Activated CD4-positive, alpha-beta T cell treated with anti-CD3 and anti-CD28 coated beads for 36 hours (primary cell): Measurements from ENCODE around the gene GGA2. TPM values are rescaled to one million over a fixed set of nuclear protein-coding genes. Genes with fewer than 3 reads are reported as not detected.

ENCODE experiments used
- ATAC-seq: fragments of 200-7000 bp; cut with Tn5 transposase; one replicate; pipeline ENCODE4 v1.10.0; 2021; ENCODE audit warnings: mild to moderate bottlenecking, moderate library complexity
- CTCF ChIA-PET: fragments of 350-600 bp; sonication (Branson Sonifier 250); formaldehyde crosslinking; loops from one replicate; lab custom pipeline; 2021; ENCODE audit warnings: antibody characterized with exemption; lab: Charles Lee
- POLR2A ChIA-PET: fragments of 350-600 bp; sonication (Branson Sonifier 250); formaldehyde crosslinking; loops from one replicate; lab custom pipeline; 2021; ENCODE audit warnings: antibody characterized with exemption, inconsistent platforms; lab: Charles Lee
- DNase-seq: peaks from one replicate; pipeline ENCODE4 v3.0.0-alpha.2; 2020
- H3K27ac Mint-ChIP-seq: one replicate; pipeline ENCODE4 v1.8.0; 2021; ENCODE audit warnings: mixed read lengths
- H3K27me3 Mint-ChIP-seq: one replicate; pipeline ENCODE4 v1.8.0; 2021; ENCODE audit warnings: mixed read lengths
- H3K36me3 Mint-ChIP-seq: one replicate; pipeline ENCODE4 v1.8.0; 2021; ENCODE audit warnings: low read depth, mixed read lengths
- H3K4me1 Mint-ChIP-seq: one replicate; pipeline ENCODE4 v1.8.0; 2021; ENCODE audit warnings: mixed read lengths
- H3K4me3 Mint-ChIP-seq: one replicate; pipeline ENCODE4 v1.8.0; 2021; ENCODE audit warnings: mild to moderate bottlenecking, moderate library complexity, mixed read lengths
- H3K9me3 Mint-ChIP-seq: one replicate; pipeline ENCODE4 v1.8.0; 2021; ENCODE audit warnings: low read depth, mixed read lengths
- intact Hi-C, 2 experiments: fragments of 100-400 bp; cut with DNase I in 1 of 2; cut with micrococcal nuclease in 1 of 2; formaldehyde crosslinking; loops; one replicate each; pipeline versions ENCODE4 v1.14.2 to v1.15.1; 2022 to 2024; cut with DNase I, micrococcal nuclease
- total RNA-seq, 2 experiments: library from RNA; stranded (reverse); gene quantifications; one replicate each; pipeline ENCODE4 v1.2.3, GENCODE V29; 2021

GGA2 gene
- total RNA-seq, 2 experiments from 2014 or later = 86.7 to 114 TPM

- H3K4me1 Mint-ChIP-seq = no peaks in the 10 kb centered on the region
- peaks cover 55% of the 10 kb centered on the region for H3K36me3 Mint-ChIP-seq
- H3K27me3 Mint-ChIP-seq = no peaks in the 10 kb centered on the region
- POLR2A ChIA-PET = no interaction called here
- H3K27ac Mint-ChIP-seq = no peak overlapping the region
- intact Hi-C loops = no loop called here
- no peak for DNase-seq
- no peak overlapping the region for H3K4me3 Mint-ChIP-seq
- no peak for ATAC-seq
- CTCF ChIA-PET = no interaction called here
- no peaks in the 10 kb centered on the region for H3K9me3 Mint-ChIP-seq
Measured at GRCh38 chr16:23523876-23524385, 13.6 kb upstream of the GGA2 start.

DNA sequence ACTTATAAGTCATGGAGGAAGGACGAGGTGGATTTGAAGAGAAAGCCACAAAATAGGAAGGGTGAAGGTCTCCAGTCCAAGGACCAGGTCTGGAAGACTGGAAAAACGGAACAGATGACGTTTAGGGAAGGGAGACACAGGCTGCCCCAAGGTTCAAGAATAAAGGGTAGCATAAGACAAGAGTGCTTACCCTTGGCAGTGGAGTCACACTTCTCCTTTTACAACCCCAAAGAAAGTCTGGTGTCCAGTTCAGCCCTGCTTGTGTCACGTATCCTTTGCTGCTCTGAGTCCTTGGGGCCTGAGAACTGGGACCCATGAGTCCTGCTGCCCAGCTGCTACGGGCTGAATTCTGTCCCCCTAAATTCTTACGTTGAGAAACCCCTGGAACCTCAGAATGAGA is 13.0 kb upstream of the GGA2 start:
- POLR2A ChIA-PET = no interaction called here
- intact Hi-C loops = no loop called here
- Mint-ChIP-seq H3K36me3 (peaks cover 55% of the 10 kb centered on the region), H3K27me3 (no peaks in the 10 kb centered on the region), H3K4me1 (no peaks in the 10 kb centered on the region), H3K27ac (no peak overlapping the region), H3K4me3 (no peak overlapping the region), H3K9me3 (no peaks in the 10 kb centered on the region)
- DNase-seq (no peak), ATAC-seq (no peak)
- CTCF ChIA-PET = no interaction called here

GRCh38 chr16:23521965-23522364 is 11.7 kb upstream of the GGA2 start:
- POLR2A ChIA-PET = interaction anchor here (1.1 kb wide), 1 partner anchor 35 kb away, joined by 4 read pairs; the partner anchor contains the start of genes EARS2 and UBFD1
- DNase-seq (no peak), ATAC-seq (no peak)
- Mint-ChIP-seq H3K4me1 (no peaks in the 10 kb centered on the region), H3K4me3 (no peak overlapping the region), H3K9me3 (no peaks in the 10 kb centered on the region), H3K36me3 (peaks cover 51% of the 10 kb centered on the region), H3K27me3 (no peaks in the 10 kb centered on the region), H3K27ac (no peak overlapping the region)
- CTCF ChIA-PET = interaction anchor here (0.5 kb wide), 1 partner anchor 71 kb away, joined by 3 read pairs; no protein-coding TSS in a partner anchor
- intact Hi-C loops = no loop called here

GRCh38 chr16:23521037-23521743 is 10.9 kb upstream of the GGA2 start:
- Mint-ChIP-seq H3K27ac (no peak overlapping the region), H3K4me3 (no peak overlapping the region), H3K9me3 (no peaks in the 10 kb centered on the region), H3K4me1 (peaks cover 3% of the 10 kb centered on the region), H3K36me3 (peaks cover 45% of the 10 kb centered on the region), H3K27me3 (no peaks in the 10 kb centered on the region)
- POLR2A ChIA-PET = interaction anchor here (0.6 to 1.2 kb wide), 3 partner anchors 15 to 149 kb away, joined by 3 to 5 read pairs (median 4); partner anchors contain the start of genes EARS2 and UBFD1
- DNase-seq (no peak), ATAC-seq (no peak)
- intact Hi-C loops = no loop called here
- CTCF ChIA-PET = interaction anchor here (0.5 kb wide), 1 partner anchor 72 kb away, joined by 3 read pairs; no protein-coding TSS in a partner anchor

- DNase-seq (no peak), ATAC-seq (no peak)
- no peak overlapping the region for H3K4me3 Mint-ChIP-seq
- H3K4me1 Mint-ChIP-seq = peaks cover 9% of the 10 kb centered on the region
- H3K9me3 Mint-ChIP-seq = no peaks in the 10 kb centered on the region
- ChIA-PET POLR2A (interaction anchor here (0.6 to 1.2 kb wide), 2 partner anchors 15 to 150 kb away, joined by 3 to 5 read pairs; no protein-coding TSS in a partner anchor), CTCF (no interaction called here)
- H3K36me3 Mint-ChIP-seq = peaks cover 46% of the 10 kb centered on the region
- no peak overlapping the region for H3K27ac Mint-ChIP-seq
- H3K27me3 Mint-ChIP-seq = no peaks in the 10 kb centered on the region
- intact Hi-C loops = no loop called here
Measured at GRCh38 chr16:23520500-23520899, 10.2 kb upstream of the GGA2 start.

DNA sequence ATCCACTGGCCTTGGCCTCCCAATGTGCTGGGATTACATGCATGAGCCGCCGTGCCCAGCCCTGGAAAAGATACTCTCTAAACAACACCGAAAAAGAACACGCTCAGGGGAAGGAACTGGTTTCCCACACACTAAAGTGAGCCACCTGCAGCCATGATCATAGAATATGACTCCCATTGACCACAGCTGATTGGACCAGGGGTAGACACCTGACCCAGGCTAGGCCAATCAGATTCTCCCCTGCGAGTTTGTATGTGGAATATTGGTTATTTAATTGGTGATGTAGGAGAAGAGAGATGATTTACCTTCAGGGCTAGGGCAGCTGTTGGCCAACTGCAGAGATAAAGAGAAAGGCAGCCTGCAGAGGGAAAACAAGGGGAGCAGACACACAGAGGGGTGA is 9.0 kb upstream of the GGA2 start:
- ChIA-PET POLR2A (no interaction called here), CTCF (no interaction called here)
- intact Hi-C loops = no loop called here
- Mint-ChIP-seq H3K27ac (no peak overlapping the region), H3K9me3 (no peaks in the 10 kb centered on the region), H3K36me3 (peaks cover 42% of the 10 kb centered on the region), H3K4me3 (no peak overlapping the region), H3K27me3 (no peaks in the 10 kb centered on the region), H3K4me1 (peaks cover 19% of the 10 kb centered on the region)
- ATAC-seq (peak; percentile 60), DNase-seq (no peak)

- Mint-ChIP-seq H3K4me1 (peaks cover 19% of the 10 kb centered on the region), H3K27ac (no peak overlapping the region), H3K9me3 (no peaks in the 10 kb centered on the region), H3K27me3 (no peaks in the 10 kb centered on the region), H3K4me3 (no peak overlapping the region), H3K36me3 (peaks cover 38% of the 10 kb centered on the region)
- ChIA-PET POLR2A (no interaction called here), CTCF (no interaction called here)
- ATAC-seq (no peak), DNase-seq (no peak)
- intact Hi-C loops = no loop called here
Measured at GRCh38 chr16:23518435-23518891, 8.2 kb upstream of the GGA2 start.

- H3K27ac Mint-ChIP-seq = no peak overlapping the region
- H3K4me3 Mint-ChIP-seq = no peak overlapping the region
- POLR2A ChIA-PET = no interaction called here
- DNase-seq (no peak), ATAC-seq (no peak)
- H3K9me3 Mint-ChIP-seq = no peaks in the 10 kb centered on the region
- CTCF ChIA-PET = no interaction called here
- peaks cover 19% of the 10 kb centered on the region for H3K4me1 Mint-ChIP-seq
- peaks cover 23% of the 10 kb centered on the region for H3K36me3 Mint-ChIP-seq
- intact Hi-C loops = no loop called here
- H3K27me3 Mint-ChIP-seq = no peaks in the 10 kb centered on the region
Measured at GRCh38 chr16:23516366-23517137, 6.3 kb upstream of the GGA2 start.

- H3K4me3 Mint-ChIP-seq = no peak overlapping the region
- H3K4me1 Mint-ChIP-seq = peaks cover 22% of the 10 kb centered on the region
- H3K27me3 Mint-ChIP-seq = no peaks in the 10 kb centered on the region
- H3K27ac Mint-ChIP-seq = no peak overlapping the region
- peaks cover 19% of the 10 kb centered on the region for H3K36me3 Mint-ChIP-seq
- POLR2A ChIA-PET = no interaction called here
- CTCF ChIA-PET = interaction anchor here (0.6 kb wide), 1 partner anchor 21 kb away, joined by 3 read pairs; no protein-coding TSS in a partner anchor
- intact Hi-C loops = no loop called here
- H3K9me3 Mint-ChIP-seq = no peaks in the 10 kb centered on the region
- ATAC-seq (no peak), DNase-seq (no peak)
Measured at GRCh38 chr16:23515881-23516280, 5.6 kb upstream of the GGA2 start.

DNA sequence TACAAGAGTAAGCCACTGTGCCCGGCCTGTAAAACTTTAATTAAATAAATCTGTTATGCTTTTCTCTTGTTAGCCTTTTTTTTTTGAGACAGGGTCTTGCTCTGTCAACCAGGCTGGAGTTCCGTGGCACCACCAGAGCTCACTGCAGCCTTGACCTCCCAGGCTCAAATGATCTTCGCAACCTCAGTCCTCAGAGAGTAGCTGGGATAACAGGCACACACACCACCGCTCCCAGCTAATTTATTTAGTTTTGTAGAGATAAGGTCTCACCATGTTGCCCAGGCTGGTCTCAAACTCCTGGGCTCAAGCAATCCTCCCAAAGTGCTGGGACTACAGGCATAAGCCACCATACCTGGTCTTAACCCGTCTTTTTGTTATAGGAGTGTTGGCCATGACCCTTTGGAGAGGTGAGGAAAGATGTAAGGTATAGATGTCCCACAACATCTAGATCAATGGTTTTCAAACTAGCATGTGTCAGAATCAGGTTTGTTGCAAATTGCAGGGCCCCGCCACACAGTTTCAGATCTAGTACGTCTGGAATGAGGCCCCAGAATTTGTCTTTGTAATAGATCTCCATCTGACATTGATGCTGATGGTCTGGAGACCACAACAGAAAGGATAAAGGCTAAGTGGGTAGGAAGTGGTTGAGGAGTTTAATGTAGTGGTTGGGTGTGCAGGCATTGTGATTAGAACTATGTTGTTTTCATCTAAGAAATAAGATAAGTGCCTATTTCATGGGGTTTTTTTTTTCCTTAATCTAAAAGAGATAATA is 4.3 kb upstream of the GGA2 start:
- Mint-ChIP-seq H3K27ac (peak overlapping the region; percentile 37), H3K36me3 (peaks cover 13% of the 10 kb centered on the region), H3K4me3 (no peak overlapping the region), H3K4me1 (peaks cover 25% of the 10 kb centered on the region), H3K9me3 (no peaks in the 10 kb centered on the region), H3K27me3 (no peaks in the 10 kb centered on the region)
- ATAC-seq (peak; percentile 17), DNase-seq (peak; percentile 37)
- intact Hi-C loops = no loop called here
- ChIA-PET CTCF (no interaction called here), POLR2A (no interaction called here)

DNA sequence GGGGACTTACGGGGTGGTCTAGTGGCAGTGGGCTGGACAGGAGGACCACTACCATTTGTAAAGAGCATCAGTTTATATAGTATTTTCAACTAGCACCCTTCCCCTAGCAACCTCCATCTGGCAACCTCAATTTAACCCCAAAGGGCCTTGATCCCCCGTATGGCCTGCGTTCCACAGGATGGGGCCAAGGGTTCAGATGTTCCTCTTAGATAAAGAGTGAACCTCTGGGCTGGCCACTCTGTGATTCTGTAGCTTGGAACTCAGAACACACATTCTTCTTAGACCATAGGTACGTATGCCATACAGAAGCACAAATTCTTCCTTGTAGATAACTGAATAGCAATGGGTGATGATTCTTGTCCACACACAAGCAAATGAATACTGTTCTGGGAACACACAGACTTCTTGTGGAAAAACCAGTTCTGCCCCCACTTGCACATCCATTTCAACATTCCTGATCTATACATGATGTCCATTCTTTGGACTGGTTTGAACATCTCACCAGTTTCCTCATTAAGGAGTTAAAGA is 1.9 kb upstream of the GGA2 start:
- no peak for DNase-seq
- intact Hi-C loops = no loop called here
- Mint-ChIP-seq H3K4me3 (no peak overlapping the region), H3K27me3 (no peaks in the 10 kb centered on the region), H3K4me1 (peaks cover 40% of the 10 kb centered on the region), H3K27ac (no peak overlapping the region), H3K9me3 (no peaks in the 10 kb centered on the region), H3K36me3 (peaks cover 20% of the 10 kb centered on the region)
- POLR2A ChIA-PET = no interaction called here
- CTCF ChIA-PET = no interaction called here
- ATAC-seq = no peak
